GM18858 (cell line): ENCODE data around the gene ALG14.
A peak's percentile ranks its signal among the peaks of the same experiment; 100 is the strongest.
"Not testable (repeated sequence)": the region's sequence is repeated elsewhere in the genome, so short reads cannot be mapped to it uniquely, and the experiment has no call there.

Experiments
- ATAC-seq: cut with Tn5 transposase; IDR thresholded peaks from one replicate; pipeline ENCODE4 v1.9.1; 2021; ENCODE audit not compliant: unreplicated experiment

ALG14 gene

GRCh38 chr1:95088303-95088702 lies 15.6 kb upstream of the ALG14 start:
- ATAC-seq = no peak

GRCh38 chr1:95086949-95087533 lies 14.3 kb upstream of the ALG14 start:
- ATAC-seq = no peak

GRCh38 chr1:95085376-95085775 lies 12.6 kb upstream of the ALG14 start:
- ATAC-seq = no peak

- ATAC-seq = peak; percentile 56
Measured at GRCh38 chr1:95084317-95085176, 11.8 kb upstream of the ALG14 start.

- no peak for ATAC-seq
Measured at GRCh38 chr1:95080879-95081278, 8.1 kb upstream of the ALG14 start.

GRCh38 chr1:95080446-95080845 lies 7.7 kb upstream of the ALG14 start:
- no peak for ATAC-seq

- no peak for ATAC-seq
Measured at GRCh38 chr1:95076034-95076433, 3.3 kb upstream of the ALG14 start.

- no peak for ATAC-seq
Measured at GRCh38 chr1:95073446-95073845, 695 bp upstream of the ALG14 start.

- ATAC-seq = no peak
Measured at GRCh38 chr1:95072117-95072516, 634 bp downstream of the ALG14 start.

- no peak for ATAC-seq
Measured at GRCh38 chr1:95071539-95071938, 1.2 kb downstream of the ALG14 start.

GRCh38 chr1:95069710-95070093 lies 3.0 kb downstream of the ALG14 start:
- no peak for ATAC-seq

- ATAC-seq = no peak
Measured at GRCh38 chr1:95068956-95069709, 3.6 kb downstream of the ALG14 start.

GRCh38 chr1:95067568-95067967 lies 5.2 kb downstream of the ALG14 start:
- no peak for ATAC-seq

GRCh38 chr1:95067062-95067461 lies 5.7 kb downstream of the ALG14 start:
- ATAC-seq = no peak

GRCh38 chr1:95061445-95062006 lies 11.2 kb downstream of the ALG14 start:
- ATAC-seq = no peak

- no peak for ATAC-seq
Measured at GRCh38 chr1:95058974-95059373, 13.8 kb downstream of the ALG14 start.

- ATAC-seq = no peak
Measured at GRCh38 chr1:95057351-95057750, 15.4 kb downstream of the ALG14 start.

GRCh38 chr1:95049935-95050334 lies 22.8 kb downstream of the ALG14 start:
- no peak for ATAC-seq

GRCh38 chr1:95048317-95048716 lies 24.4 kb downstream of the ALG14 start:
- ATAC-seq = no peak

- ATAC-seq = not testable (repeated sequence)
Measured at GRCh38 chr1:95047624-95048023, 25.1 kb downstream of the ALG14 start.

- no peak for ATAC-seq
Measured at GRCh38 chr1:95046359-95046758, 26.4 kb downstream of the ALG14 start.
